ENCODE data around the gene GOLGA7B.
"Not testable (repeated sequence)": the region's sequence is repeated elsewhere in the genome, so short reads cannot be mapped to it uniquely, and the experiment has no call there.

Gene GOLGA7B

DNA sequence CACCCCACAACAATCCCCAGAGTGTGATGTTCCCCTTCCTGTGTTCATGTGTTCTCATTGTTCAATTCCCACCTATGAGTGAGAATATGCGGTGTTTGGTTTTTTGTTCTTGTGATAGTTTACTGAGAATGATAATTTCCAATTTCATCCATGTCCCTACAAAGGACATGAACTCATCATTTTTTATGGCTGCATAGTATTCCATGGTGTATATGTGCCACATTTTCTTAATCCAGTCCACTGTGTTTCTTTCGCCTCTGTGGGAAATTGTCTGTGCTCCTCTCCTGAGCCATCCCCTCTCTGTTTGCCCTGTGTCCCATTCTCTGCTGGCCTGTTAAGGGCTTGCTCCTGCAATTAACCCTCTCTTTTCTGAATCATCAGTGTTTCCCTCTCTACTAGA, 5.7 kb upstream of the GOLGA7B start:
- ATAC-seq = not testable (repeated sequence)

DNA sequence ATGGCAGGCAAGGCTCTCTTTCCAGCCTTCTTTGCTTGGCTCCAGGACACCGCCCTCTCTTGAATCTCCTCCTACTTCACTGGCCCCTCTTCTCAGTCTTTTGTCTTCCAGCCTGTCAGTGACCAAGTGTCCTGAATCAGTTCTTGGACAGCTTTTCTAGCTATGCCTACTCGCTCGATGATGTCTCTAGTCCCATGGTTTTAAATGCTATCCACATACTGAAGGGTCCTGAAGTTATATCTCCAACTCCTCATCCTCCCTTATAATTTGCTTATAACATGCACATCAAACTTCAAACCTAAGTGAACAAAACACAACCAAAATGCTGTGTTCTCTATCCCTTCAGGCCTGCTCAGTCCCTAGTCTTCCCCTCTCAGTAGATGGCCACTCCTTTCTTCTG, 5.0 kb upstream of the GOLGA7B start:
- no peak for ATAC-seq
- TF ChIP-seq, protein P1, sequence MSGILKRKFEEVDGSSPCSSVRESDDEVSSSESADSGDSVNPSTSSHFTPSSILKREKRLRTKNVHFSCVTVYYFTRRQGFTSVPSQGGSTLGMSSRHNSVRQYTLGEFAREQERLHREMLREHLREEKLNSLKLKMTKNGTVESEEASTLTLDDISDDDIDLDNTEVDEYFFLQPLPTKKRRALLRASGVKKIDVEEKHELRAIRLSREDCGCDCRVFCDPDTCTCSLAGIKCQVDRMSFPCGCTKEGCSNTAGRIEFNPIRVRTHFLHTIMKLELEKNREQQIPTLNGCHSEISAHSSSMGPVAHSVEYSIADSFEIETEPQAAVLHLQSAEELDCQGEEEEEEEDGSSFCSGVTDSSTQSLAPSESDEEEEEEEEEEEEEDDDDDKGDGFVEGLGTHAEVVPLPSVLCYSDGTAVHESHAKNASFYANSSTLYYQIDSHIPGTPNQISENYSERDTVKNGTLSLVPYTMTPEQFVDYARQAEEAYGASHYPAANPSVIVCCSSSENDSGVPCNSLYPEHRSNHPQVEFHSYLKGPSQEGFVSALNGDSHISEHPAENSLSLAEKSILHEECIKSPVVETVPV (CRISPR knock-in tag; IDR thresholded peaks at IDR 0.05) = no peak
- TF ChIP-seq ZC3H10 (CRISPR knock-in tag; IDR thresholded peaks at IDR 0.05) (no peak), TCF4 (CRISPR knock-in tag; IDR thresholded peaks at IDR 0.05; ENCODE audit: borderline replicate concordance) (no peak)

DNA sequence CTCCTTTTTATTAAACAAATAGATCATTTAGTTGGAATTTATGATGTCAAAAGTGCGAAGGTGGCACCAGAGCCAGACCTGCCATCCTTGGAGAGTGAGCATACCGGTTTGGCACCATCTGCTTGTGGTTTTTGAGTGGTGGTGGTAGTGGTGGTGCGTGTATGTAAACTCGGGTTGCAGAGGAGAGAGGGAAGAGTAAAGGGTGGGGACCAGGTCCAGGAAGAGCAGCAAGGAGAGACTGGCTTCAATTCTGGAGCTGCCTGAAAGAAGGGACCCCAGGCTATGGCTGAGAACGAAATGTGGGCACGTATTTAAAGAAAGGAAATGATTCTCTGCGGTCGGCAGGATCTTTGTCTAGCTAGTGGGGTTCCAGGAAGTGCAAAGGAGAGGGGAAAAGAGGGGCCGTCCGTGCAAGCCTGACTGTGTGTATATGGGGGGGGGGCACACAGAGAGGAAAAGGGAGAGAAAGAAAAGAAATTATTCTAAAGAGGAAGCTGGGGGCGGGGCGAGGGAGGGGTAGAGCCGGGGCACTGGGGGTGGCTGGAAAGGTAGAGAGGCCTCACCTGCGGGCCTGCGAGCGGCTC, 448 bp upstream of the GOLGA7B start:
- 0 out of 3 replicates have a peak, but pooled peaks have one; percentile 15 for ATAC-seq
- TF ChIP-seq, protein P2, sequence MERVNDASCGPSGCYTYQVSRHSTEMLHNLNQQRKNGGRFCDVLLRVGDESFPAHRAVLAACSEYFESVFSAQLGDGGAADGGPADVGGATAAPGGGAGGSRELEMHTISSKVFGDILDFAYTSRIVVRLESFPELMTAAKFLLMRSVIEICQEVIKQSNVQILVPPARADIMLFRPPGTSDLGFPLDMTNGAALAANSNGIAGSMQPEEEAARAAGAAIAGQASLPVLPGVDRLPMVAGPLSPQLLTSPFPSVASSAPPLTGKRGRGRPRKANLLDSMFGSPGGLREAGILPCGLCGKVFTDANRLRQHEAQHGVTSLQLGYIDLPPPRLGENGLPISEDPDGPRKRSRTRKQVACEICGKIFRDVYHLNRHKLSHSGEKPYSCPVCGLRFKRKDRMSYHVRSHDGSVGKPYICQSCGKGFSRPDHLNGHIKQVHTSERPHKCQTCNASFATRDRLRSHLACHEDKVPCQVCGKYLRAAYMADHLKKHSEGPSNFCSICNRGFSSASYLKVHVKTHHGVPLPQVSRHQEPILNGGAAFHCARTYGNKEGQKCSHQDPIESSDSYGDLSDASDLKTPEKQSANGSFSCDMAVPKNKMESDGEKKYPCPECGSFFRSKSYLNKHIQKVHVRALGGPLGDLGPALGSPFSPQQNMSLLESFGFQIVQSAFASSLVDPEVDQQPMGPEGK (CRISPR knock-in tag; IDR thresholded peaks at IDR 0.05; ENCODE audit: borderline replicate concordance) = no peak
- TF ChIP-seq RARB (CRISPR knock-in tag; IDR thresholded peaks at IDR 0.05) (no peak), ZNF565 (CRISPR knock-in tag; conservative IDR thresholded peaks at IDR 0.05; ENCODE audit: low read depth) (no peak)

DNA sequence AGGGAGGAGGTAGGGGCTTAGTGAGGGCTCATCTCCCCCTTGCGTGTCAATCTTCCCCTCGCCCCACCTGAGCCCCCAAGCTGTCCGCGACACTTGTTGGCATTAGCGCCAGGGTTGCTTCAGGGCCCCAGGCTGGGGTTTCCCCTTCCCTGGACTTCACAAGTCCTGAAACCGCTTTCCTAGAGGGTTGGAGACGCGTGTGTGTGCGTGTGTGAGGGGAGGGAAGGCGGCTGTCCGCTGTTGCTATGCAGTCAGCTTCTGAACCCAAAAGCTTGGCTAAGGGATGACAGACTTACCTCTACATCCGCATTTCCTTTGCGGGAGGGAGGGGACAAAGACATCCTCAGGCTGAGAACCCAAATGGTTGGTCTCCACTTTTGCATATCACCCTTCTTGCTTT, 803 bp downstream of the GOLGA7B start:
- ATAC-seq = no peak
- TF ChIP-seq ISL1 (CRISPR knock-in tag; IDR thresholded peaks at IDR 0.05) (no peak), TOX (CRISPR knock-in tag; IDR thresholded peaks at IDR 0.05; ENCODE audit: borderline replicate concordance) (no peak), BACH2 (CRISPR knock-in tag; IDR thresholded peaks at IDR 0.05; ENCODE audit: borderline replicate concordance) (no peak), ESRRG (CRISPR knock-in tag; IDR thresholded peaks at IDR 0.05) (no peak), CSDC2 (CRISPR knock-in tag; IDR thresholded peaks at IDR 0.05) (no peak), ARNTL (CRISPR knock-in tag; IDR thresholded peaks at IDR 0.05; ENCODE audit: borderline replicate concordance, low read depth) (no peak), SNAI2 (CRISPR knock-in tag; IDR thresholded peaks at IDR 0.05) (no peak), ZFP30 (CRISPR knock-in tag; IDR thresholded peaks at IDR 0.05) (no peak), PPARA (CRISPR knock-in tag; IDR thresholded peaks at IDR 0.05; ENCODE audit: borderline replicate concordance) (no peak), GLIS3 (CRISPR knock-in tag; IDR thresholded peaks at IDR 0.05) (no peak), ZNF8 (CRISPR knock-in tag; IDR thresholded peaks at IDR 0.05) (no peak)
- TF ChIP-seq, protein P3, sequence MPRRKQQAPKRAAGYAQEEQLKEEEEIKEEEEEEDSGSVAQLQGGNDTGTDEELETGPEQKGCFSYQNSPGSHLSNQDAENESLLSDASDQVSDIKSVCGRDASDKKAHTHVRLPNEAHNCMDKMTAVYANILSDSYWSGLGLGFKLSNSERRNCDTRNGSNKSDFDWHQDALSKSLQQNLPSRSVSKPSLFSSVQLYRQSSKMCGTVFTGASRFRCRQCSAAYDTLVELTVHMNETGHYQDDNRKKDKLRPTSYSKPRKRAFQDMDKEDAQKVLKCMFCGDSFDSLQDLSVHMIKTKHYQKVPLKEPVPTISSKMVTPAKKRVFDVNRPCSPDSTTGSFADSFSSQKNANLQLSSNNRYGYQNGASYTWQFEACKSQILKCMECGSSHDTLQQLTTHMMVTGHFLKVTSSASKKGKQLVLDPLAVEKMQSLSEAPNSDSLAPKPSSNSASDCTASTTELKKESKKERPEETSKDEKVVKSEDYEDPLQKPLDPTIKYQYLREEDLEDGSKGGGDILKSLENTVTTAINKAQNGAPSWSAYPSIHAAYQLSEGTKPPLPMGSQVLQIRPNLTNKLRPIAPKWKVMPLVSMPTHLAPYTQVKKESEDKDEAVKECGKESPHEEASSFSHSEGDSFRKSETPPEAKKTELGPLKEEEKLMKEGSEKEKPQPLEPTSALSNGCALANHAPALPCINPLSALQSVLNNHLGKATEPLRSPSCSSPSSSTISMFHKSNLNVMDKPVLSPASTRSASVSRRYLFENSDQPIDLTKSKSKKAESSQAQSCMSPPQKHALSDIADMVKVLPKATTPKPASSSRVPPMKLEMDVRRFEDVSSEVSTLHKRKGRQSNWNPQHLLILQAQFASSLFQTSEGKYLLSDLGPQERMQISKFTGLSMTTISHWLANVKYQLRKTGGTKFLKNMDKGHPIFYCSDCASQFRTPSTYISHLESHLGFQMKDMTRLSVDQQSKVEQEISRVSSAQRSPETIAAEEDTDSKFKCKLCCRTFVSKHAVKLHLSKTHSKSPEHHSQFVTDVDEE (CRISPR knock-in tag; IDR thresholded peaks at IDR 0.05) = no peak

DNA sequence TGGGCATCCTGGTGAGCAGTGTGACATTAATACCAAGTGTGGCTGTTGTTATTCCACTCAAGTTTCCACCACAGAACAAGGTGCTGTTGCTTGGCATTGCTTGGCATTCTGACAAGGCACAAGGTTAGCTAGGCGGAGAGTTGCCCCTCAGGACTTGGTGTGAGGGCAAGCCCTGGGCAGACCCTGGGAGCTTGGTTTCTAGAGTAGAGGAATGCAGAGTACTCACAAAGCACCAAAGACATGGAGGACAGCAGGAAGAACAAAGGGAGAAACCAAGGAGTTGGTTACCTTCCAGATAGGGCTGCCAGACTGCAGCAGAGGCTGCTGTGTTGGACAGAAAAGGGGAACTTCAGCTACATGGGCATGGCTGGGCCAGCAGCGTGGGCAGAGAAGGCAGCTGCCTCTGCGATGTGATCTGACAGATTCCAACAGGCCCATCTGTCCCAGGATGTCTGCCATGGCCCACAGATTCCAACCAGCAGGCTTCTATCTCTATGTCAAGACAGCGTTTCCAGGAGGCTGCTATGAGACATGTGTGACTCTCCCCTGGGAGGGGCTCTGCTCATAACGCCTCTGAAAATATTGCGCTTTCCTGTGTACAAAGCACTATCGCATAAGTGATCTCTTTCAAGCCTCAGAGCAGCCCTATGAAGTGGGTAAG, 1.8 kb downstream of the GOLGA7B start:
- ATAC-seq = no peak; the same call in 2 of the 3 replicates
- TF ChIP-seq CSDC2 (CRISPR knock-in tag; IDR thresholded peaks at IDR 0.05) (no peak), ZFP3 (CRISPR knock-in tag; IDR thresholded peaks at IDR 0.05) (no peak), ESRRG (CRISPR knock-in tag; IDR thresholded peaks at IDR 0.05) (no peak), ARNTL (CRISPR knock-in tag; IDR thresholded peaks at IDR 0.05; ENCODE audit: borderline replicate concordance, low read depth) (no peak), PPARA (CRISPR knock-in tag; IDR thresholded peaks at IDR 0.05; ENCODE audit: borderline replicate concordance) (no peak), GLIS3 (CRISPR knock-in tag; IDR thresholded peaks at IDR 0.05) (no peak)
- TF ChIP-seq, protein P1 (CRISPR knock-in tag; IDR thresholded peaks at IDR 0.05) = no peak
- TF ChIP-seq, protein P3 (CRISPR knock-in tag; IDR thresholded peaks at IDR 0.05) = no peak

All from SK-N-SH treated with all-trans-retinoic acid at 6 μM for 48 hours (cell line).